Rectal smooth muscle tissue (tissue), 1 donor: ENCODE measurements around the gene GADL1.

ENCODE experiments used
- H3K27ac ChIP-seq: one replicate; pipeline ENCODE4 v1.7.0; 2013; ENCODE audit warnings: low read depth, low read length, inconsistent platforms
- H3K27me3 ChIP-seq: one replicate; pipeline ENCODE4 v1.7.0; 2013; ENCODE audit warnings: low read length; ENCODE audit not compliant: control insufficient read depth, insufficient read depth
- H3K36me3 ChIP-seq: one replicate; pipeline ENCODE4 v1.7.0; 2013; ENCODE audit warnings: low read length; ENCODE audit not compliant: control insufficient read depth, insufficient read depth
- H3K4me1 ChIP-seq: one replicate; pipeline ENCODE4 v1.7.0; 2013; ENCODE audit warnings: low read length; ENCODE audit not compliant: control insufficient read depth, insufficient read depth
- H3K4me3 ChIP-seq: one replicate; pipeline ENCODE4 v1.7.0; 2013; ENCODE audit warnings: low read length
- H3K9ac ChIP-seq: one replicate; pipeline ENCODE4 v1.7.0; 2013; ENCODE audit warnings: low read length

The GADL1 gene

DNA sequence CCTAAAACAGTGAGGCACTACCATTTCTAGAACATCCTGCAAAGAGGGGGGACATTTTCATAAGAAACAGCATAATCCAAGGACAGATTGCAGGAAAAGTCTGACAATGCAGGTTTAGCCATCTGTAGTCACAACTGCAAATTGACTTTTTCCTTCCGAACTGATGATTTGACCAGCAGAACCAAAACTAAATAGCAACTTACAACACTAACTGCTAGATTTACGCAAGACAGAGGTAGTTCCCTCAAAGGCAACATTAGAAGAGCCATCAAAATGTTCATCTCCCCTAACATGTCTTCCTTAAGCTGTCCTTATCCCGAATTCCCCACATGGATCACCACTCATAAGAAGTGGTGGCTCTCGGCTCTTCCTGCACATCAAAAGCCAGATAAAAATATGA, 129.6 kb downstream of the GADL1 start:
- H3K27ac ChIP-seq: no peak overlapping the region
- H3K4me1 ChIP-seq: no peaks in the 10 kb centered on the region
- H3K27me3 ChIP-seq: no peaks in the 10 kb centered on the region
- H3K9ac ChIP-seq: no peak overlapping the region
- H3K4me3 ChIP-seq: no peak overlapping the region
- H3K36me3 ChIP-seq: no peaks in the 10 kb centered on the region

DNA sequence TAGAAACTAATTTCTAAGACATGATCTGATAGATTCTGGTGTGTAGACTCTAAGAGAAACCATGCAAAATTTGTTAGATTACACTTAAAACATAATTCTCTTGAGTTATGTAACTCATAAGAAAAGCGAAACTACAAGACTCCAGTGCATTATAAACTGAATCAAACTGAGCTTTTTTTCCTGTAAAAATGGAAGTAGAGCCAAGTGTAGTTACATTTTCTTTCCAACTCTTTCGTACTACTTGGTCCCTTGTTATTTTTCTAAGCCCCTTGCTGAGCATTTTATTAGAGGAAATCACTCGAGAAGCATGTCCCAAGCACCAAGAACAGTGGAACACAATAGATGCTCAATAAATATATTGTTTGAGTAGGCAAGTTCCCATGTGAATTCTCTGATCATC, 130.2 kb downstream of the GADL1 start:
- Histone ChIP-seq H3K9ac (no peak overlapping the region), H3K4me3 (no peak overlapping the region), H3K27ac (no peak overlapping the region), H3K27me3 (no peaks in the 10 kb centered on the region), H3K4me1 (no peaks in the 10 kb centered on the region), H3K36me3 (no peaks in the 10 kb centered on the region)

DNA sequence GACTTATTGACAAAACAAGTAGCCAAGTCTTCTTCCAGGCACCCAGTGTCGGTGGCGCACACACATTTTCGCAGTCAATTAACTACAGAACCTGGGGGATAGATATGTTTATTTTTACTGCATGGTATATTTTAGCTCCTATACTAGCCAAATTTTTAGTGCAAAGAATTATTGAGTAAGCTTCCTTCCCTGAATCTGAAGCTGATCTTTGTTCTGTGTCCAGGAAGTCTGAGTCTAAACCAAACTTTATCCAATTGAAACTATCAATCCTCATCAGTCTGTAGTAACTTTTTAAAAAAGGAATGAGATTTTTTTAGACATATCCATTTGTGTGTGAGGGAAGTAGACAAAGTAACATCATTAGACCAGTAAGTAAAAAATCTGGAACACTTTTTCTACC, 133.1 kb downstream of the GADL1 start:
- Histone ChIP-seq H3K4me3 (no peak overlapping the region), H3K27me3 (no peaks in the 10 kb centered on the region), H3K27ac (no peak overlapping the region), H3K4me1 (no peaks in the 10 kb centered on the region), H3K36me3 (no peaks in the 10 kb centered on the region), H3K9ac (no peak overlapping the region)

DNA sequence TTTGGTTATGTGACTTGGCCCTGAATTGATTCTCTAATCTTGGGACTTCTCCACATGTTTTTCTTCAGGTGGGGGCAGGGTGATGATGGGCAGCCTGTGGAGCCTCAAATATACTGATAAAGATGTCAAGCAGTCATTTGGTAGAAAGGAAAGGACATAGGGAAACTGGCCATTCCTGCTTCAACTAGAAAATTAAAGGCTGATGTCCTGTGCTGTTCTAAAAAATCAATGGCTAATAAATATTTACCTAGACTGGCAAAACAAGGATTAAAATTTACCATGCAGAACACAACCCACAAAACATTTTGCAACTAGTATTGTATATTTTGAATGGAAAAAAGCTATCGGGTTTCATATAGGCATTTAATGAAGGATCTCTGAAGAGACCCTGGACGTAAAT, 133.7 kb downstream of the GADL1 start:
- Histone ChIP-seq H3K27me3 (no peaks in the 10 kb centered on the region), H3K4me1 (no peaks in the 10 kb centered on the region), H3K27ac (no peak overlapping the region), H3K4me3 (no peak overlapping the region), H3K36me3 (no peaks in the 10 kb centered on the region), H3K9ac (no peak overlapping the region)

DNA sequence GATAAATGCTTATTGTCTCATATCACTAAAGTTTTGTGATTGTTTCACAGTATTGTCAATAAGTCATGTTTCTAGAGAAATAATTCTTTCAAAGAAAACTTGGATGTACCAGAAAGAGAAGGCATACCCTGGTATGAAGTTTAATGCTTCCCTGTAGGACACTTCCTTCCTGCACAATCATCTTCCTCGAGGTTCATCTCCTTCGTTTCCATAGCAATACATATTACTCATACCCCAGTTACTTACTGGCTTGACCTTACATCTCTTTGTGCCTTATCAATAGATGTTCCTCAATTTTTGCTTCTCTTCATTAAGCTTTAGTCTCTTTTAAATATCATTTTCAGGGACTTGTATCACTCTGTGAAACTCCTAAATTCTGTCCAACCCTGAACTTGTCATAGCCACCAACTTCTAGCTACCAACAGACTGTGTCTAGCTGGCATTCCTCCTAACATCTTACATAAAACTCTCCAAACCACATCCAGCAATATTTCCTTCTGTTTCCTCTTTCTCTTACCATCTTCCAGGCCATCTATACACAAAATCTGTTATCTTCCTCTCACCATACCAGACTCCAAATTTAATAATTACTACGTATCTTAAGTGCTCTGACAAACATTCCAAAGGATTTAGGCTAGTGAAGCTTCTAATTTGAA, 134.3 kb downstream of the GADL1 start:
- H3K27ac ChIP-seq: no peak overlapping the region
- H3K9ac ChIP-seq: no peak overlapping the region
- no peaks in the 10 kb centered on the region for H3K27me3 ChIP-seq
- H3K4me3 ChIP-seq: no peak overlapping the region
- H3K36me3 ChIP-seq: no peaks in the 10 kb centered on the region
- H3K4me1 ChIP-seq: no peaks in the 10 kb centered on the region

DNA sequence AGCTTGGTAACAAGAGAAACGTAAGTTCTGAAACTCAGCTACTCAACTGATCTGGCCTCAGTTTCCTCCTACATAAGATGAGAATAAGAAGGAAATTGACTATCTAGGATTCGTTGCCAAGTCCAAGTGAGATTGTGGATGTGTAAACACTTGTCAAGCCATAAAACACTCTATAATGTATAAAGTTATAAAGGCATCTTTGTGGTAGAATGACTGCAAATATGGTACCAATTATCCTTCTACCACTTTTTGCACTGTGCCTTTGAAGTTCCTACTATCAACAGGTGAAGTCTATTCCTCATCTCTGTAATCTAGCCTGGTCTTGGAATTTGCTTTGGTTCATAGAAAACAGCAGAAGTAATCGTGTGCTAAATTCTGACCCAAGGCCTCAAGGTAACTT, 138.2 kb downstream of the GADL1 start:
- H3K4me1 ChIP-seq: peaks cover 5% of the 10 kb centered on the region
- H3K36me3 ChIP-seq: no peaks in the 10 kb centered on the region

DNA sequence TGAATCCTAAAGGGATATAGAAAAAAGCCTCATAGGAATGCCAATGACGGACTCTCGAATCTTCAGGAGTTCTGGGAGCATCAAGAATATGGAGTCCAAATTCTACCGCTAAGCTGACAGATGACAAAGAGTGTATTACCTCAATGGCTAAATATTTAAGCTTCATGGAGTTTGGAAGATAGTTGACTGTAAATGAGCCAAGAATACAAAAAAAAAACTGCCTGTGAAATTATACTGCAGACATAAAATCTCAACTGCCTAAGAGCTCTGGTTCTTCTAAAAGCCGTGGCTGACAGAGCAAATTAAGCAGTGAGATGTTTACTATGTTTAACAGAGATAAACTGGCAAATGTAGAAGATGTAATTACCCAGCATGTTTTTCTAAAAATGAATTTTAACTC, 140.0 kb downstream of the GADL1 start:
- Histone ChIP-seq H3K4me1 (peaks cover 5% of the 10 kb centered on the region), H3K27me3 (no peaks in the 10 kb centered on the region), H3K9ac (no peak overlapping the region)

More for the DNA sequence above, 138.2 kb downstream of the GADL1 start:
- no peak overlapping the region for H3K9ac ChIP-seq
- H3K27ac ChIP-seq: no peak overlapping the region
- no peak overlapping the region for H3K4me3 ChIP-seq
- H3K27me3 ChIP-seq: no peaks in the 10 kb centered on the region

DNA sequence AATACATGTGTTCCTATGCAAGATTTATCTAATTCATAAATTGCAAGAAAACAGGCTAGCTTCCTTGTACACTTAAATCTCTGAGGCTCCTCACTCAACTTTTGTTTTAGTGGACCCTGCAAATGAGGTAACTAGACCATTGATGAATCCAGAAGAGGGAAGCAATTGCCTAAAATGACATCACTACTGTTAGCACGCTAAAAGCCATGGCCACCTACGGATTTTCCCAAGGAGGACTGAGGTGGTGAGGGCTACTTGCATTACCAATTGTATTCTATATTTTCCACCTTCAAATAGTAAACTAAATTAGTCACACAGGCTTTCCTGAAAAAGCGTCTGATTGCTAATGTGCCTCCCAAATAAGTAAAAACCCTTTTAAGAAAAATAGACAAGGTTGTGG, 140.7 kb downstream of the GADL1 start:
- Histone ChIP-seq H3K4me1 (peaks cover 5% of the 10 kb centered on the region), H3K9ac (no peak overlapping the region), H3K4me3 (no peak overlapping the region), H3K36me3 (no peaks in the 10 kb centered on the region), H3K27ac (no peak overlapping the region), H3K27me3 (no peaks in the 10 kb centered on the region)

More for the DNA sequence above, 140.0 kb downstream of the GADL1 start:
- Histone ChIP-seq H3K27ac (no peak overlapping the region), H3K4me3 (no peak overlapping the region), H3K36me3 (no peaks in the 10 kb centered on the region)

DNA sequence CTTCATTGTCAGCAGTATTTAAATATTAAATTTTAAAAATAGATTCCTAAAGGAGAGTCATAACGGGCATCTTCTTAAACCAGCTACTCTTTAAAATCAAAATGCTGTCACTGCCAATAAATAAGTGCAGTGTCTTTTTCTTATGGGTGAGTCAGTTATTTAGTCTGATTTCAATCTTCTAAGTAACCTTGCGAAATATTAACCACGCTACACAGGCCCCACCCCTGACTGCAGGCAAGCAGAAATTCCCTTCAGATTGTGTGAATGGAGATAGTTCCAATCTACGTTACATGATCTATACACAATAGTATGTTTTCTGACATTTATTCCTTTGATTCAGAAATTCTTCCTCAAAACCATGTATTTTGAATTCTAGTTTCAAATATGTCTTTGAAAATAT, 141.5 kb downstream of the GADL1 start:
- peaks cover 5% of the 10 kb centered on the region for H3K4me1 ChIP-seq
- H3K27me3 ChIP-seq: no peaks in the 10 kb centered on the region
- no peak overlapping the region for H3K4me3 ChIP-seq
- no peak overlapping the region for H3K27ac ChIP-seq
- no peak overlapping the region for H3K9ac ChIP-seq
- no peaks in the 10 kb centered on the region for H3K36me3 ChIP-seq

DNA sequence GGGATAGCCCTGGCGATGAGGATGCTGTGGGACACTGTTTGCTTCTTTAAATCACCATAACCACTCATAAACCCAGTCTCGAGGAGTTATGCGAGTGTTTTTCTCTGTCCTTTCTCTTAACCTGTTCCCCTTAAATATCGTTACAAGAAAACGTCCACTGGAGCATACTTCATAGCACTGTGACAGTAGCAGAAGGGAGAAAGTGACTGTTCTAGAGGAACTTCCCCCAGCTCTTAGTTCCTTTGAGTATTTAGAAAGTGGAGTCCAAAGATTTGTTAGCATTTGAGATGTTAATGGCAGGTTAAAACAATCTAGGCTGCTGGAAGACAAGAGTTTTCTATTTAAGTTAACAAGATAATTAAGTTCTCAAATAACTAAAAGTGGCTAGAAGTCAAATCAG, 142.0 kb downstream of the GADL1 start:
- no peak overlapping the region for H3K27ac ChIP-seq

DNA sequence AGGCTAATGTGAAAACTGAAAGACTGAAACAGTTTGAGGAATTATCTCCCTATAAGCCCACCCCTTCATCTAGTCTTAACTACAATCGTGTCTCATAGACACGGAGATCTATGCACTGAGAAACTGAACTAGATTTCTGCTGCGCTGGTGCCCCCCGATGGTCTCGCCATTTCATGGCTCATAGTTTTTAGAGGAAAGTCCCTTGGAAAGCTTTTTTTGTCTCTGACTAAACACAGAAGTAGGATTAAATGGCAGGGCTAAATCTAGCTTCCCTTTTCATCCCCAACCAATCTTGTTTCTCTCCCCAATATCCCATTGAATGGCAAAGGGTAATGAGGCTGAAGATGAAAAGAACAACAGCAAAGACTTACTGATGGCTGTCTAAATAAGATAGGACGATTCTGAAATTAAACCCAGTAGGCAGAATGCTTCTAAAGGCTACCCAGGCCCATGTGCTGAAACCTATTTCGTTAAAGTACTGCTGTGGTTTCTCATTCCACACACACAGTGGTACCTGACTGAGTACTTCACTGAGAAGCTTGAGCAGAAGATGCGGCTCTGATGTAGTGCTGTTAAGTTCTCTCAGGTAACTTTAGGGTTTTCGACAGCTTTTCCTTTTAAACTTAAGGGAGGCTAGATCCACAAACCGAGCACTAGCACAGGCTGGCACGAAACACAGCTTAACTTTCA, 142.7 kb downstream of the GADL1 start:
- H3K27me3 ChIP-seq: no peaks in the 10 kb centered on the region
- no peak overlapping the region for H3K27ac ChIP-seq
- H3K36me3 ChIP-seq: no peaks in the 10 kb centered on the region
- peaks cover 5% of the 10 kb centered on the region for H3K4me1 ChIP-seq
- H3K4me3 ChIP-seq: no peak overlapping the region
- no peak overlapping the region for H3K9ac ChIP-seq

More for the DNA sequence above, 142.0 kb downstream of the GADL1 start:
- no peak overlapping the region for H3K9ac ChIP-seq
- no peak overlapping the region for H3K4me3 ChIP-seq
- no peaks in the 10 kb centered on the region for H3K27me3 ChIP-seq
- H3K4me1 ChIP-seq: peaks cover 5% of the 10 kb centered on the region
- H3K36me3 ChIP-seq: no peaks in the 10 kb centered on the region

DNA sequence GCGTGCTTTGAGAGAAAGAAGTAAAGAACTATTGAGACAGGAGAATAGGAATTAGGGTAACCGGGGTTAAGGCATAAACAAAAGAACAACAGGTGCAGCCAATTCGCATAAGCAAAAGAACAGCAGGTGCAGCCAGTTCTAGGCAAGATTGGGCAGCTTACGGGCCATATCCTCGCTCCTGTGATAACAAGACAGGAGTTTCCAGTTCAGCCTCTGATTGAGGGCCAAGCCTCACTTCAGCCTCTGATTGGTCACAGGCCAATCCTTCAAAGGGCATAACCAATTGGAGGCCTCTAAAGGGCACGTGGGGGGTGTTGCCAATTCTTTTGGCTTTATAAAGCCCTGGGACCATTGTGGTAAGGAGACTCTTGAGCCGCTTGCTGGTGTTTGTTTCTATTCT, 143.5 kb downstream of the GADL1 start:
- no peak overlapping the region for H3K27ac ChIP-seq
- H3K4me1 ChIP-seq: peaks cover 5% of the 10 kb centered on the region
- H3K9ac ChIP-seq: no peak overlapping the region
- H3K36me3 ChIP-seq: no peaks in the 10 kb centered on the region
- H3K27me3 ChIP-seq: no peaks in the 10 kb centered on the region
- no peak overlapping the region for H3K4me3 ChIP-seq

DNA sequence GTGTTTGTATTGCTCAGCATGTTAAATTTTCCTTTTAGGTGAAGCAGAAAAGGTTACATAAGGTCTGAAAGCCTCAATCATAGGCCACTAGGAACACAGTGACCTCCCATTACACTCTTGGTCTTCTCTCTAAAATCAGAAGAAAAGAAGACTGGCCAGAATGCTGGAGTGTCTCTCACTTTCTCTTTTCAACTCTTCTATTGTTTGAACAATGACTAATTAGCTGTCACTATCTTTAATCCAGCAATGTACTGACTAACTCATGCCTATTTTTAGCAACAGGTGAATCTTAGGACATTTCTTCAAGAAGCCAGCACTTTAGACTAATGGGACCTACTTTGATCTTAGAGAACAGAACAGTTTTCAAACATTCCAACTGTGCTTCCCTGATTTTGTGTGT, 145.2 kb downstream of the GADL1 start:
- no peak overlapping the region for H3K27ac ChIP-seq
- no peaks in the 10 kb centered on the region for H3K4me1 ChIP-seq
- H3K4me3 ChIP-seq: no peak overlapping the region
- H3K9ac ChIP-seq: no peak overlapping the region
- H3K36me3 ChIP-seq: no peaks in the 10 kb centered on the region
- no peaks in the 10 kb centered on the region for H3K27me3 ChIP-seq
